ENCODE results near the gene ARF1.

ARF1 gene

DNA sequence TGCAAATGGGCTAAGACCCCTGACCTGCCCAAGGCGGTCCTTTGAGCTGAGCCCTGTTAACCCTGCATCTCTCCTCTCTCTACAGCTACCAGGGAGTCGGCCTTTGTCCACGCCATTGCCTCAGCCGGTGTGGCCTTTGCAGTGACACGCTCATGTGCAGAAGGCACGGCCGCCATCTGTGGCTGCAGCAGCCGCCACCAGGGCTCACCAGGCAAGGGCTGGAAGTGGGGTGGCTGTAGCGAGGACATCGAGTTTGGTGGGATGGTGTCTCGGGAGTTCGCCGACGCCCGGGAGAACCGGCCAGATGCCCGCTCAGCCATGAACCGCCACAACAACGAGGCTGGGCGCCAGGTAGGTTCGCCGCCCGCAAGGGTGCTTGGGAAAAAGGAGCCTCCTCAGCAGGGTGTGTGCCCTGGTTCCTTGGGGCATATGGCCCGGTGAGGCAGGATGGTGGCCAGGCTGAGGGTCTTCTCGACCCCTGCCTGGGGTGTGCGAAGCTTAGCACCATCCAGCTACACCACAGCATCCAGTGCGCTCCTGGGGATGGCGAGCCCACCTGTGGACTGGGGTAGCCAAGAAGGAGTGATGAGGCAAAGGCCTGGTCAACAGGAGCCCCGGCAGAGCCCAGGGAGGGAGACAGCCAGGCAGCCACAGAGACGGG lies 31.8 kb upstream of the ARF1 start:
- no peak for FAIRE-seq

DNA sequence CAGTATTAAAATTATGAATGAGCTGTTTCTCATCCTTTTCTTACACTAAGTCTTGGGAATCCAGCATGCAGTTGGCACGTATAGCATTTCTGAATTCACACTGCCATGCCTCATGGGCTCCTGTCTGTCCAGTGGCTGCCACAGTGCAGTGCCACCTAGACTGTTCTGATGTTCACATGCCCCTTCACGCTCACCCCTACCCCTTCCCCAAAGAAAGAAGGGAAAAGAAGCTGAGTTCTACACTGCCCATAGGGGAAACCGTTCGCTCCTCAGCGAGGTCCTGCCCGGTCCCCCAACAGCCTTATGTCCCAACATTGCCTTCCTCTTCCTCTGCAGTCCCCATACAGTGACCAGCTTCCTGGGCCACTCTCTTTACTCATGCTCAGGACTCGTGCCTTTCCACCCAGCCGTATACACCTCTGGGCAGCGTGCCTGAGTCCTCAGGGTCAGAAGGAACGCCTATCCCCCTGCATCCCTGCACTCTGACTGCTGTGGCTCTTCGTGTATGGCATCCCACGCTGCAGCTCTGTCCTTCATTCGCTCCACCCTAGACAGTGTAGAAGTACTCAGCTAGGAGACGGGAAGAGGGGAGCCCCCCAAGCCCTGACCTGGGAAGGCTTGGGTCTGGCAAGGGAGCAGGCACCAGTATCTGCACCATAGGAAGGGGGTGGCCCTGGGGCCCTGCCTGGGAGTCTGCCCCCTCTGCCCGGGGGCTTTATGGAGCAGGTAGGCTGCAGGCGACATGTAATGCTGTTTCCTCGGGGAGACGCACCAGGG lies 24.1 kb upstream of the ARF1 start:
- no peak for FAIRE-seq

DNA sequence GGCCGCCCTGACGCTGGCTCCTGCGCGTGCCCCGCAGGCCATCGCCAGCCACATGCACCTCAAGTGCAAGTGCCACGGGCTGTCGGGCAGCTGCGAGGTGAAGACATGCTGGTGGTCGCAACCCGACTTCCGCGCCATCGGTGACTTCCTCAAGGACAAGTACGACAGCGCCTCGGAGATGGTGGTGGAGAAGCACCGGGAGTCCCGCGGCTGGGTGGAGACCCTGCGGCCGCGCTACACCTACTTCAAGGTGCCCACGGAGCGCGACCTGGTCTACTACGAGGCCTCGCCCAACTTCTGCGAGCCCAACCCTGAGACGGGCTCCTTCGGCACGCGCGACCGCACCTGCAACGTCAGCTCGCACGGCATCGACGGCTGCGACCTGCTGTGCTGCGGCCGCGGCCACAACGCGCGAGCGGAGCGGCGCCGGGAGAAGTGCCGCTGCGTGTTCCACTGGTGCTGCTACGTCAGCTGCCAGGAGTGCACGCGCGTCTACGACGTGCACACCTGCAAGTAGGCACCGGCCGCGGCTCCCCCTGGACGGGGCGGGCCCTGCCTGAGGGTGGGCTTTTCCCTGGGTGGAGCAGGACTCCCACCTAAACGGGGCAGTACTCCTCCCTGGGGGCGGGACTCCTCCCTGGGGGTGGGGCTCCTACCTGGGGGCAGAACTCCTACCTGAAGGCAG lies 23.4 kb upstream of the ARF1 start:
- no peak for FAIRE-seq

GRCh38 chr1:228059634-228060457 lies 22.7 kb upstream of the ARF1 start:
- FAIRE-seq = no peak

DNA sequence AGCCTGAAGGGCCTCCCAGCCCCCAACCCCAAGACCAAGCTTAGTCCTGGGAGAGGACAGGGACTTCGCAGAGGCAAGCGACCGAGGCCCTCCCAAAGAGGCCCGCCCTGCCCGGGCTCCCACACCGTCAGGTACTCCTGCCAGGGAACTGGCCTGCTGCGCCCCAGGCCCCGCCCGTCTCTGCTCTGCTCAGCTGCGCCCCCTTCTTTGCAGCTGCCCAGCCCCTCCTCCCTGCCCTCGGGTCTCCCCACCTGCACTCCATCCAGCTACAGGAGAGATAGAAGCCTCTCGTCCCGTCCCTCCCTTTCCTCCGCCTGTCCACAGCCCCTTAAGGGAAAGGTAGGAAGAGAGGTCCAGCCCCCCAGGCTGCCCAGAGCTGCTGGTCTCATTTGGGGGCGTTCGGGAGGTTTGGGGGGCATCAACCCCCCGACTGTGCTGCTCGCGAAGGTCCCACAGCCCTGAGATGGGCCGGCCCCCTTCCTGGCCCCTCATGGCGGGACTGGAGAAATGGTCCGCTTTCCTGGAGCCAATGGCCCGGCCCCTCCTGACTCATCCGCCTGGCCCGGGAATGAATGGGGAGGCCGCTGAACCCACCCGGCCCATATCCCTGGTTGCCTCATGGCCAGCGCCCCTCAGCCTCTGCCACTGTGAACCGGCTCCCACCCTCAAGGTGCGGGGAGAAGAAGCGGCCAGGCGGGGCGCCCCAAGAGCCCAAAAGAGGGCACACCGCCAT lies 21.9 kb upstream of the ARF1 start:
- FAIRE-seq = no peak

GRCh38 chr1:228061411-228062084 lies 21.0 kb upstream of the ARF1 start:
- FAIRE-seq = no peak

DNA sequence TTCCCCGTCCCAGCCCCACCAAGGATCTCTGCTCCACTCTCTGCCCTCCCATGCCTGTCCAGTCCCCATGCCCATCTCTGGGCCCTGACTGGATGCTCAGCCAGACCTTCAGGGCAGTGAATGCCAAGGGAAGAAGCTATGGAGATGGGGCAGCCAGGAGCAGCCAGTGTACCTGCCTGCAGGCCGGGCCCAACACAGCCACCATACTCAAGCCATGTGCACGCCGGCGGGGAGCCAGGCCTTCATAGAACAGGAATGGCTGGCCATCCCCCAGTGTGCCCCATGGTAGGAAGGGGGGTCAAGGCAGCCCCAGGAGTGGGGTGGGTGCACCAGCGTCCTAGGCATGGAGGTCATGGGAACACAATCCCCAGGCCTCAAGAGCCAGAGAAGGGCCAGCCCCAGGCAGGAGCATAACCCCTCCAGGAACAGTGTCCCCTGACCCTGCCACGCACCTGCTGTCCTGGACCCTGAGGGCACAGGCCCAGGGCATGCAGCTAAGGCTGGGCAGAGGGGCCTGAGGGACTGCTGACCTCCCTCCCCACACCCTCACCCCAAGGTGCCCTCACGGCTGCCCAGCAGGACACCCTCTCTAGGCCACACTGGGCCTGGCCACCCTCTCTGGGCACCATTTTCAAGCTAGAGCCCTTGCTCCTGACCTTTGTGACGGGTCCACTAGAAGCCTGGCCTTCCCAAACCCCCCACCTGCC lies 20.3 kb upstream of the ARF1 start:
- no peak for FAIRE-seq

DNA sequence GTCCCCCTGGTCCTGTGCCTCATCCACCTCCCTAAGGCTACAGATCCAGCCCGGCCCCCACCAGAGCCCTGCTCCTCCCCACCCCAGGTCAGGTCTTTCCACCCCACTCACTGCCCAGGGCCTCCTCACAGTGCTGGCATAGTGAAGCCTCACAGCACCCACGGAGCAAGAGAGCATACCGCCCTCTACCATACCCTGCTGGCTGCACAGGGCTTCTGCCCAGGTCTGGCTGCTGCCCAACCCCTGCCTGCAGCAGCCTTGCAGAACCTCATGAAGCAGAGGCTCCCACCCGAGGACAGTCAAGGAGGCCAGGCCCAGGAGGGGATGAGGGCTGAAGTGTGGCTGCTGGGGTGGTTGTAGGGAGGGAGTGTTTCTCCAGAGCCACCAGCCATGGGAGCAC lies 19.7 kb upstream of the ARF1 start:
- FAIRE-seq = no peak

DNA sequence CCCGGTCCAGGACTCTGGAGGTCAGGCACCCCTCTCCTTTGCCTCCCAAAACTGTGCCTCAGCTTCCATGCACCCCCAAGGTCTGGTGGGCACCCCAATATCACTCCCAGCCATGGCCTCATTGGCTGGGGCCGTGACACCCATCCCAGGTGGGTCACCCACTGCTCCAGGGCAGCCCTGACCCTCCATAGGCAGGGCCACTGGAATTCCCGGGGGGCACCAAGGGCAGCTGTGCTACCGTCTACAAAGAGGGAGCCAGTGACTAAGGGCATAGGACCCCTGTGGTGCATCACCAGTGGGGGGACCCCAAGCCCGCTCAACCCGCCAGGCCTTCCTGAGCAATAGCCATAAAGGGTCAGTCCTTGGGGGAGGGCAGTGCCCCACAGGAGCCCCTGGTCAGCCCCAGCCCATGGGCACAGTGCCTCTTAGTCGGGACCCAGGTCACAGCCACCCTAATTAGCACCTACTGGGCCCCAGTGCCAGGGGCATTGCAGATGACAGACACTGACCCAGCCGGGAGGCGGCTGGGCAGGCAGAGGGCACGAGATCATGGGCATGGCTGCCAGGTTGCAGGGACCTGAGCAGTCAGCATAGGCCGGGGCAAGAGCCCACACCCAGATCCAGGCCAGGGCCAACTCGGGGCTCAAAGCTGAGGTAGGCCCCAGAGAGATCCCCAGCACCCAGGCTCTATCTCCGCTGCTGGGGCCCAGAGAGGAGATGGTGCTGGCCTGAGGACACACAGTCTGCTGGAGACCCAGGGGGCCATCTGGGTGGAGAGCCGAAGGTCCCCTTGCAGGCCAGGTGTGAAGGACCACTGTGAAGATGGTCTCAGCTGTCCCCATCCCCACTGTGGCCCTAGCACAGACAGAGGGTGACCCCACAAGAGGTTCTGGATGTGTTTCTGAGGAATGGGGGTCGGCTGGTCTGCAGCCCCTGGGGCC lies 19.0 kb upstream of the ARF1 start:
- no peak for FAIRE-seq

GRCh38 chr1:228064296-228064695 lies 18.2 kb upstream of the ARF1 start:
- FAIRE-seq = no peak

GRCh38 chr1:228064741-228065542 lies 17.6 kb upstream of the ARF1 start:
- no peak for FAIRE-seq

- FAIRE-seq = no peak
Measured at GRCh38 chr1:228065543-228066347, 16.8 kb upstream of the ARF1 start.

DNA sequence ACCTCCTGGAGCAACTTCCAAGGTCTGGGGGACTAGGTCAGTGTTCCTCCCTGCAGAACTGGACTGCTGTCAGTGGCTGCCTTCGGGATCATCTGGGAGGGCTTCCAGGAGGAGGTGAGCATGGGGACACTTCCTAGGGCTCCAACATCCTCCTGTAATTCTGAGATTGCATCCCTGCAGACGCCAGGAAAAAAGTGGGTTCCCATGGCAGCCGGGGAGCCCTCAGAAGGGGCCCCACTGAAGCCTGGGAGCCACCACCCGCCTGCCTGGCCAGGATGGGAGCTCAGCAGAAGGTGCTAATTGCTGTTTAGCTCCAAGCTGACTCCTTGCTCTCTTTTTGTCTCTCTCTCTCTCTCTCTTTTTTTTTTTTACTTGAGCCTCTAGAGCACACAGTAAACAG lies 16.1 kb upstream of the ARF1 start:
- no peak for FAIRE-seq

DNA sequence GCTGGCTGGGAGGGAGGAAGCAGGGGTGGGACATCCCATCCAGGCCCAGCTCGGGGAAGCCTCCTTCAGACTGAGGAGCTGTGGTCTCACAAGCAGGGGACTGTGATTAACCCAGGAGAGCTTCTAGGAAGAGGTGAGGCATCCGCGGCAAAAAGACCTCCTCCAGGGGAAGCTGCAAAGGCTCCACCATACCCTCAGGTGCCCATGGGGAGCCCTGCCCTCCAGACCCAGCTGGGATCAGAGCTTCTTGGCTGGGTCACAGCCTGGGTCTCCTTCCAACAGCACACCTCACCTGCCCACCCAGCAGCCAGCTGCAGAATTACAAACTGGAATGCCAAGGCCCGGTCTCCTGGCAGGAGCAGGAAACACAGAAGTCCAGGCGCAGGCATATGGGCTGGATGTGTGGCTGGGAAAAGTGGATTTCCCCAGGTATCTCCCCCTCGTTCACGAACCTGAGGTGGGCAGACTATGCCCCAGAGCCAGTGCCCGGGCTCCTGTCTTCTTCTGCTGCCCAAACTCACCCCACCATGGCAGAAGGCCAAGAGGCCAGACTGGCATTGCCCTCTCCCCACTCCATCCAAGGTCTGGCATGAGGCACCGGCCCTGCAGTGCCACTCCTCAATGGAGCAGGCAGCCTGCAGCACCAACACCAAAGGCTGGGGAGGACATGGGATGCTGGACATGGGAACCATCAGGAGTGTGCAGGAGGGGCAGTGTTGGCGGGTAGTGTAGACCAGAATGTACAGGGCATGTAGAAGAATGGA lies 15.4 kb upstream of the ARF1 start:
- no peak for FAIRE-seq

GRCh38 chr1:228068359-228068758 lies 14.1 kb upstream of the ARF1 start:
- no peak for FAIRE-seq

- FAIRE-seq = no peak
Measured at GRCh38 chr1:228070173-228070572, 12.3 kb upstream of the ARF1 start.

- no peak for FAIRE-seq
Measured at GRCh38 chr1:228070851-228071250, 11.7 kb upstream of the ARF1 start.
